DND-41 (cell line): Measurements from ENCODE around the gene NRBP1.

Experiments
- CTCF ChIP-seq: IDR thresholded peaks from 2 replicates; pipeline ENCODE4 v1.5.1; 2012; ENCODE audit warnings: borderline replicate concordance, low read length, moderate library complexity, mild to moderate bottlenecking; ENCODE audit not compliant: poor library complexity, severe bottlenecking; ENCODE audit errors: extremely low read depth
- EZH2 ChIP-seq: IDR thresholded peaks from 3 replicates; pipeline ENCODE4 v1.6.1; 2012; ENCODE audit warnings: borderline replicate concordance, low read depth, mild to moderate bottlenecking, moderate library complexity, low read length, inconsistent platforms; ENCODE audit not compliant: severe bottlenecking

DNA sequence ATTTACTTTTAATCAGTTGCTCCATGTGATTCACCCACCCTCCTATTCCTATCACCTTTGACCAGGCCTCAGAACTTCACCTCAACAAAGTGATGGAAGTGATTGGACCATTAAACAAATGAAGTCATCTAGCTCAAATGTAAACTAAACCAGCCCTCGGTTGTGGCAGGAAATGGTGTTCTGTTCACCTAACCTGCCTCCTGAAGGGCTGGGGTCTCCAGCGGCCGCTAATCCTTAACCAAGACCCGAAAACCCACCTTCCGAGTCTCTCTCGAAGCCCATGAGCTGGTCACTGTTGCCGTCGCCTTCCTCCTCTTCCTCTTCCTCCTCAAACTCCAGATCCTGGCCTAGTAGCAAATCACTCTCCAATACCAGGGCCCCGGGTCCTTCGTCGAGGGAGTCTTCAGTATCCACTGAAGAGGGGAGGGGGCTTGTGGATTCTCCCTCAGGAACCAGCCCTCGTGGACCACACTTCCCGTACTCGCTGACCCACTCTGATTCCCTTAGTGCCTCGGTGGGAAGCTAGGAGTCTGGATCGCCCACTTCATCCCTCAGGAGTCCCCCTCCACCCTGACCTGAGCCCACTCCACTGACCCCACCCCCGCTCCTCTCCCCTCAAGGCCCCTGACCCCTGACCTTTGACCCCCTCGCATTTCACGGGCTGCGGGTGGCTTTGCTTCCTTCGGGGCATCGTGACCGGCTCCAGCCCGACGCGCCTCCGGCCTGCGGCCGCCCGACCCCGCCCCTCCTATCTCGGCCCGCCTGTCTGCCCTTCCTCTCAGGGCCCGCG is 48.4 kb upstream of the NRBP1 start:
- TF ChIP-seq CTCF, result no peak
- no peak for TF ChIP-seq EZH2
